DLD1 (cell line): ENCODE results near the gene BARX1.
"Not testable (repeated sequence)": the region's sequence is repeated elsewhere in the genome, so short reads cannot be mapped to it uniquely, and the experiment has no call there.

Source experiments
- in situ Hi-C: cut with HindIII; loops from 2 replicates; pipeline ENCODE4 v1.10.0; 2017; ENCODE audit warnings: low sequenced_read_pairs

The BARX1 gene

GRCh38 chr9:93952784-93953495 is 2.2 kb downstream of the BARX1 start:
- in situ Hi-C loops, result no loop called here

- in situ Hi-C loops, result no loop called here
Measured at GRCh38 chr9:93952119-93952783, 2.9 kb downstream of the BARX1 start.

- in situ Hi-C loops, result no loop called here
Measured at GRCh38 chr9:93951655-93952118, 3.5 kb downstream of the BARX1 start.

- in situ Hi-C loops, result no loop called here
Measured at GRCh38 chr9:93950619-93951601, 4.2 kb downstream of the BARX1 start.

DNA sequence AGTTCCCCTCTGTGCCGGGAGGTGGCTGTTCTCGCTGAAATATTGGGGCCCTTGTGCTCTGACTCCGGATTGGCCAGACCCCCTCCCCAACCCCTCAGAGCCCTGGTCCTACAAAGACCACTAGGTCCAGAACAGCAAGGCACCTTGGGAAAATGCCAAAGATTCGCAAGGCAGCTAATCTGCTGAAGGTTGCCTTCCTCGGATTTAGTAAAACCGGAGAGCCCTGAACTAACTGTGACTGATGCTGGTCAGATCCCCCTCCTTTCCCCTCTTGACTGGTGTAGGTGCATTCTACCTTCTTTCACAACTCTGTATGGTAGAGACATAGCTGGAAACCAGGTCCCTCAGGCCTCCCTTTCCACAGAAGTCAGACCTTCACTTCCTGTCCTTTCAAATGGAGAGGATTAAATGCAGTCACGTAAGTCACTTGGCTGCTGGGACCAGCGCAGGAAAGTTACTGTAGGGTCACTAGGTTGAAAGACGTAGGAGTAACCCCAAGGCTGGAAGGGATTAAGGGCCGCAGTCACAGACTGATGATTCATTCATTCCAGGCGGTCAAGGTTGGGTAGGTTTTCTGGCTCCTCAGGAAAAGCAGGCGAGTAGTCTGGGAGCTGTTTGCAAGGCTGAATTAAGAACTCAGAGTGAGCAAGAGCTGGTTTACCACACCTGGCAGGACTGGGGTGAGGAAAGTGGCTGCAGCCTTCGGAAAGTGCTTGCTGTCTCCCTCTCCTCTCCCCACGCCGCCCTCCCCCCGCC is 5.3 kb downstream of the BARX1 start:
- in situ Hi-C loops, result no loop called here

DNA sequence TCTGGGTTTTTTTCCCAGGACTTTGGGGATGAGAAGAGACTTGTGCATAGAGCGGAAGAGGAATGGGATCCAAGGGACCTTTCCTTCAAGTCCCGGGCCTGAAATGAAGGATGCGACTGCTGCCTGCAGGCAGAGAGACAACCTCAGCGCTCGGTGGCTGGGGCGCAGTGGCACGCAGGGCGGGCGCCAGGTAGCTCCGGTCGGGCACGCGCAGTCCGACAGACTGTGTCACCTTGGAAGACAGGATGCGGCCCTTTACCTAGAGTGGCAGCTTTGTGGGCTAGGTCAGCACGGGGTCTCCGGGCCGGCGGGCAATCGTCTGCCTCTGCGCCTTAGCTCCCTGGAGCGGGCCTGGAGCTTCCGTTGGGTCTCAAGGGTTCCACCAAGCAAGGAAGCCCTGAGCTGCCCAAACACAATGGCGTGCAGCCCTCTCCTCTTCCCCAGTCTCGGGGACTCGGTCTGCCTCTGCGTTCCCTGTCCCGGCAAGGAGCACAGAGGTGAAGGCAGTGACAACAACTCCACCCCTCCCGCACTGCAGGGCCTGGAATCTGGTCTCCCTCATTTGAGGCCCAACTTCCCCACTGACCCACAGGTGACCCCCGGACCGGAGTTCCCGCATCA is 6.0 kb downstream of the BARX1 start:
- in situ Hi-C loops, result no loop called here

GRCh38 chr9:93948441-93949072 is 6.6 kb downstream of the BARX1 start:
- in situ Hi-C loops, result no loop called here

GRCh38 chr9:93947409-93948070 is 7.6 kb downstream of the BARX1 start:
- in situ Hi-C loops, result no loop called here

DNA sequence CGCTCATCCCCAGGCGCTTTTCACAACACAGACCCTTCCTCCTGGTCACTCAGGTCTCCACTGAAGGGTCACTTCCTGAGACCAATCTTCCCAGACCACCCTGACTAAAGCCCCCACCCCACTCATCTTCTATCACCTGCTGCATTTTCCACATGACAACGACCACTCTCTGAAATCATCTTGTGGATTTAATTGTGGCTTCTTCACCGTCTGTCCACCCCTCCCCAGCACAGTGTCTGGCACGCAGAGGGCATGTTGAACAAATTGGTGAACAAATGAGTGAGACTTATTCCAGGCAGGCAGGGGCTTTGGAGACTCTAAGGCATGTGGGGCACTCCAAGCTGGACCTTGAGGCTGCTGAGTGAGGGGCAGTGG is 8.8 kb downstream of the BARX1 start:
- in situ Hi-C loops, result no loop called here

DNA sequence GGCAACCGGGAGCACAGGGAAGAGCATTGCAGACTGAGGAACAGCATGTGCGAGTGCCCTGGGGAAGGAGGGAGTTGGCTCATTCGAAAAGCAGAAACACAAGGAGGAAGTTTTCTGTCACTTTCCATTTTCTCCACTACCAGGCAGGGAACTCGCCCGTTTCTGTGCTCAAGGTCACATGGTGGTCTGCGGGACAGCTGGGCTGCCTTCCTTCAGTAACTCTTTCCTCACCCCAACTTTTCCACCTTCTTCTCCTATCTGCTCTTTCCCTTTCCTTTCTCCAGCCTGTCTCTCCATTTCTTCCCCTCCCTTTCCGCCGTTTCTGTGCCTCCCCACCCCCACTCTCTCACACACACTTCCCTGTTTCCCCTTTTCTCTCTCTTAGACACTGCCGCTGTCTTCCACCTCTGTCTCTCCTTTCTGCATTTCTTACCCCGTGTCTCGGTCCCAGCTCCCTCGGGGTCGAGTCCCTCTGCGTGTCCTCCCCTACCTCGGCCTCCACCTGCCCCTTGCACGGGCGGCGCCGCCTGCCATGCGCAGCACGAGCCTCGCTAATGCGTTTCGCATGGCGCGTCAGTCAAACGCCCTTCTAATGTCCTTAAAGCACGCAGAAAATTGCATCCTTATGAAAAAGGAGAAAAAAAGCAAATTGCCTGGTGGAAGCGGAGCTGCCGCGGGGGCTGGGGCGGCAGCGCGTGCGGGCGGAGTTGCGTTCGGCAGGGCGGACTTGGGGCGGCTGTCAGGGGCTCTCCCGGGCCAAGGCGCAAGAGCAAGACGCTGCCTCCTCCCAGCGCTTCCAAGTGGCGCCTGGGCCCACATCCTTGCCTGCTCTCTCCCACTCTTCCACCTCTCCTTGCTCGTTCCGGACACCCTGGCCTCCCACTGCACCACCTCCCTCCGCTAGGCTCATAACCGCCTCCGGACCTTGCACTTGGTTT is 9.5 kb downstream of the BARX1 start:
- in situ Hi-C loops, result no loop called here

DNA sequence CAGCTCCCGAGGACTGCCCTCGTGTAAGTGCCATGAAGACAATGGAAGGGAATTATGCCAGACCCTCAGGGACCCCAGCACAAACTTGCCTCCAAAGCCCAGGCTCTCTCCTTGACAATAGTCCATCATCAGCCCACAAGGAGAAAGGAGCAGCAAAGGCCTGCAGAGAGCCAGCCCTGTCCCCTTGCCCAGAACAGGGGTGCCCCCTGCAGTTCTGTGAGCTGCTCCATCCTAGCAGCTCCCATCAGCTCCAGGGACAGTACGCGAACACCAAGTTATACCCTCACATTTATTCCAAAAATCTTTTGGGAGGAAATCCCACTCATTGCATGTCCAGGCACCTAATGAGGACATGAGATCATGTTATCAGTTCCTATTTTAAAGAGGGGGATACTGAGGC is 11.1 kb downstream of the BARX1 start:
- in situ Hi-C loops, result no loop called here

DNA sequence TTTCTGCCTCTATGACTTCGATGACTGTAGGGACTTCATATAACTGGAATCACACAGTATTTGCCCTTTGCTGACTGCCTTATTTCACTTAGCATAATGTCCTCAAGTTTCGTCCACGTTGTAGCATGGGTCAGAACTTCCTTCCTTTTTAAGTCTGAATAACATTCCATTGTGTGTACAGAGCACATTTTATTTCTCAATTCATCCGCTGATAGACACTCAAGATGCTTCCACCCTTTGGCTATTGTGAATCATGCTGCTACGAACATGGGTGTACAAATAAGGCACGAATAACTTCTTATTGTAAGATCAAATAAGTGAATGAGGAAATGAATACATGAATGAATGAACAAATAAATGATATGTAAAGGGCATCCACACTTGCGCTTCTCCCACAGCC is 13.0 kb downstream of the BARX1 start:
- in situ Hi-C loops, result no loop called here

- in situ Hi-C loops, result no loop called here
Measured at GRCh38 chr9:93941493-93941892, 13.7 kb downstream of the BARX1 start.

- in situ Hi-C loops, result no loop called here
Measured at GRCh38 chr9:93940951-93941350, 14.2 kb downstream of the BARX1 start.

- in situ Hi-C loops, result not testable (repeated sequence)
Measured at GRCh38 chr9:93939589-93939988, 15.6 kb downstream of the BARX1 start.

DNA sequence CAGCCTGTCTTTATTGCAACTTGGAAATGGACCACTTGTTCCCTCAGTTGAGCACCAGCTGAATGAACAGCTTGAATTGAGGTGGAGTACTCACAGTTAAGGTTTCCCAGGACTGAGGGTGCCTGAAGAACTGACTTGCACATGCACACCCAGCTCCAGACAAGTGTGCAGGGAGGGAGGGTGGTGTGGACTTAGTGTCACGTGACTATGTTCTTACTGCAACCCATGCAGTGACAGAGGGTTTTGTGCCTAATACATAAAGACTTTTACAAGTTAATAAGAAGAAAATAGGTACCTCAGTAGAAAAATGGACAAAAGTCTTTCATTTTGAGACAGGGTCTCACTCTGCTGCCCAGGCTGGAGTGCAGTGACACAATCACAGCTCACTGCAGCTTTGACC is 18.0 kb downstream of the BARX1 start:
- in situ Hi-C loops, result no loop called here

- in situ Hi-C loops, result no loop called here
Measured at GRCh38 chr9:93931905-93932304, 23.2 kb downstream of the BARX1 start.

- in situ Hi-C loops, result no loop called here
Measured at GRCh38 chr9:93930070-93930469, 25.1 kb downstream of the BARX1 start.
